Measurements from ENCODE around the gene NSUN4.

- TF ChIP-seq CTCF (IDR thresholded peaks at IDR 0.05) (no peak), POLR2A (IDR thresholded peaks at IDR 0.05) (no peak)
Measured at GRCh38 chr1:46295306-46295705, 45.3 kb upstream of the NSUN4 start.

All from testis (tissue), 2 donors.